WTC11 (cell line): ENCODE results near the gene DERL2. TPM values are rescaled to one million over a fixed set of nuclear protein-coding genes. Genes with fewer than 3 reads are reported as not detected.

Source experiments
- ATAC-seq: fragments of 200-7000 bp; cut with Tn5 transposase; 2 replicates; pipeline ENCODE4 v1.10.0; 2021; ENCODE audit warnings: mild to moderate bottlenecking, moderate library complexity
- CTCF ChIA-PET: fragments of 300-600 bp; sonication (Branson Sonifier 250); formaldehyde crosslinking; loops from one replicate; lab custom pipeline; 2021; ENCODE audit warnings: antibody characterized with exemption; lab: Charles Lee
- POLR2A ChIA-PET: fragments of 350-600 bp; sonication (Branson Sonifier 250); formaldehyde crosslinking; loops from one replicate; lab custom pipeline; 2021; ENCODE audit warnings: antibody characterized with exemption; lab: Charles Lee
- DNase-seq: peaks from one replicate; pipeline ENCODE4 v3.0.0; 2021; ENCODE audit warnings: low spot score
- H3K27ac Mint-ChIP-seq: 2 replicates; pipeline ENCODE4 v1.8.0; 2021; ENCODE audit warnings: mixed read lengths
- H3K27me3 Mint-ChIP-seq: 2 replicates; pipeline ENCODE4 v1.8.0; 2021; ENCODE audit warnings: low read depth, mild to moderate bottlenecking, moderate library complexity, mixed read lengths
- H3K36me3 Mint-ChIP-seq: 2 replicates; pipeline ENCODE4 v1.8.0; 2021; ENCODE audit warnings: mixed read lengths
- H3K4me1 Mint-ChIP-seq: 2 replicates; pipeline ENCODE4 v1.8.0; 2022; ENCODE audit warnings: mixed read lengths
- H3K4me3 Mint-ChIP-seq: 2 replicates; pipeline ENCODE4 v1.8.0; 2021; ENCODE audit warnings: mild to moderate bottlenecking, moderate library complexity, mixed read lengths
- H3K9me3 Mint-ChIP-seq: 2 replicates; pipeline ENCODE4 v1.8.0; 2021; ENCODE audit warnings: mixed read lengths
- AR ChIP-seq: fragments of 250-450 bp; sonication (Bioruptor Pico); IDR thresholded peaks from 2 replicates; pipeline ENCODE4 v1.9.0; 2021; ENCODE audit warnings: mild to moderate bottlenecking
- E2F4 ChIP-seq: sonication (generic); formaldehyde crosslinking; IDR thresholded peaks from 2 replicates; pipeline ENCODE4 v1.8.1; 2022; ENCODE audit warnings: low read depth, mild to moderate bottlenecking, moderate library complexity, missing genetic modification reagents, borderline replicate concordance
- EMX1 ChIP-seq: fragments of 250-450 bp; sonication (Bioruptor Pico); IDR thresholded peaks from 2 replicates; pipeline ENCODE4 v1.8.0; 2021; ENCODE audit warnings: mild to moderate bottlenecking
- FOXJ3 ChIP-seq: sonication (generic); formaldehyde crosslinking; IDR thresholded peaks from 2 replicates; pipeline ENCODE4 v1.9.0; 2021; ENCODE audit warnings: missing genetic modification reagents, mild to moderate bottlenecking, borderline replicate concordance
- HMGXB4 ChIP-seq: sonication (generic); formaldehyde crosslinking; IDR thresholded peaks from 2 replicates; pipeline ENCODE4 v1.8.1; 2023; ENCODE audit warnings: mild to moderate bottlenecking, moderate library complexity, missing genetic modification reagents
- JUN ChIP-seq: sonication (generic); formaldehyde crosslinking; IDR thresholded peaks from 2 replicates; pipeline ENCODE4 v1.8.0; 2023; ENCODE audit warnings: mild to moderate bottlenecking, missing genetic modification reagents
- MLX ChIP-seq: sonication (generic); formaldehyde crosslinking; IDR thresholded peaks from 2 replicates; pipeline ENCODE4 v1.8.1; 2023; ENCODE audit warnings: mild to moderate bottlenecking, missing genetic modification reagents, moderate library complexity
- MYBL2 ChIP-seq: sonication (generic); formaldehyde crosslinking; IDR thresholded peaks from 2 replicates; pipeline ENCODE4 v1.8.1; 2023; ENCODE audit warnings: mild to moderate bottlenecking, moderate library complexity, missing genetic modification reagents
- NFYB ChIP-seq: sonication (generic); formaldehyde crosslinking; conservative IDR thresholded peaks from 2 replicates; pipeline ENCODE4 v1.8.0; 2022; ENCODE audit warnings: low read depth, missing genetic modification reagents
- RORB ChIP-seq: fragments of 250-450 bp; sonication (Bioruptor Pico); IDR thresholded peaks from 2 replicates; pipeline ENCODE4 v1.9.0; 2021; ENCODE audit warnings: mild to moderate bottlenecking
- ZBTB43 ChIP-seq: sonication (generic); formaldehyde crosslinking; IDR thresholded peaks from 2 replicates; pipeline ENCODE4 v1.8.1; 2023; ENCODE audit warnings: mild to moderate bottlenecking, missing genetic modification reagents
- ZNF138 ChIP-seq: sonication (generic); formaldehyde crosslinking; conservative IDR thresholded peaks from 2 replicates; pipeline ENCODE4 v1.8.1; 2022; ENCODE audit warnings: mild to moderate bottlenecking, moderate library complexity, missing genetic modification reagents
- ZNF317 ChIP-seq: sonication (generic); formaldehyde crosslinking; IDR thresholded peaks from 2 replicates; pipeline ENCODE4 v1.8.1; 2023; ENCODE audit warnings: low read depth, mild to moderate bottlenecking, moderate library complexity, missing genetic modification reagents, borderline replicate concordance
- ZNF396 ChIP-seq: fragments of 250-450 bp; sonication (Bioruptor Pico); IDR thresholded peaks from 2 replicates; pipeline ENCODE4 v1.8.0; 2021; ENCODE audit warnings: mild to moderate bottlenecking, moderate library complexity, borderline replicate concordance
- total RNA-seq: library from RNA; stranded (reverse); gene quantifications from 3 replicates; pipeline ENCODE4 v1.2.3, GENCODE V29; 2021
- TF ChIP-seq, protein P1 (sequence below): sonication (generic); formaldehyde crosslinking; IDR thresholded peaks from 2 replicates; pipeline ENCODE4 v1.8.0; 2022; ENCODE audit warnings: mild to moderate bottlenecking, missing genetic modification reagents
- TF ChIP-seq, protein P2 (sequence below): sonication (generic); formaldehyde crosslinking; IDR thresholded peaks from 2 replicates; pipeline ENCODE4 v1.8.0; 2022; ENCODE audit warnings: mild to moderate bottlenecking, missing genetic modification reagents
- TF ChIP-seq, protein P3 (sequence below): fragments of 250-450 bp; sonication (Bioruptor Pico); IDR thresholded peaks from 2 replicates; pipeline ENCODE4 v2.1.2; 2022; ENCODE audit warnings: mild to moderate bottlenecking, moderate library complexity
- TF ChIP-seq, protein P4 (sequence below): fragments of 250-450 bp; sonication (Bioruptor Pico); IDR thresholded peaks from 2 replicates; pipeline ENCODE4 v1.8.0; 2021; ENCODE audit warnings: mild to moderate bottlenecking

DERL2 gene
- total RNA-seq, 1 experiment from 2014 or later: 47.1 TPM

DNA sequence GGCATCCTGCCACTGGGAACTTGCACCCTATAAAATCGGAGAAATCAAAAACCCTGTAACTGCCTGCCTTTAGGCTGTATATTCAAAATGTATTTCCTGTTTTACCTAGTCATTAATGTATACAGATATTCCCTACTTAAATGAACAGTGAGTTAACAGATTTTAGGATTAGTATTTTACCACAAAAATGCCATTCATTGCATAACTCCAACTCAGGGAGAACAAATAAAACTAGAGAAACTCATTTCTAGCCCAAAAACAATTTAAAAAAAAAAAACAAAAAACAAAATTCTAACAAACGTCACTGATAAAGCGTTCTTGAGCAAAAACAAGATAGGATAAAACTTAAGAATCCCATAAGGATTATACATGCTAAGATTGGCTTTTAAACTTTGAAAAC lies 13.5 kb downstream of the DERL2 start (continued):
- TF ChIP-seq, protein P1, sequence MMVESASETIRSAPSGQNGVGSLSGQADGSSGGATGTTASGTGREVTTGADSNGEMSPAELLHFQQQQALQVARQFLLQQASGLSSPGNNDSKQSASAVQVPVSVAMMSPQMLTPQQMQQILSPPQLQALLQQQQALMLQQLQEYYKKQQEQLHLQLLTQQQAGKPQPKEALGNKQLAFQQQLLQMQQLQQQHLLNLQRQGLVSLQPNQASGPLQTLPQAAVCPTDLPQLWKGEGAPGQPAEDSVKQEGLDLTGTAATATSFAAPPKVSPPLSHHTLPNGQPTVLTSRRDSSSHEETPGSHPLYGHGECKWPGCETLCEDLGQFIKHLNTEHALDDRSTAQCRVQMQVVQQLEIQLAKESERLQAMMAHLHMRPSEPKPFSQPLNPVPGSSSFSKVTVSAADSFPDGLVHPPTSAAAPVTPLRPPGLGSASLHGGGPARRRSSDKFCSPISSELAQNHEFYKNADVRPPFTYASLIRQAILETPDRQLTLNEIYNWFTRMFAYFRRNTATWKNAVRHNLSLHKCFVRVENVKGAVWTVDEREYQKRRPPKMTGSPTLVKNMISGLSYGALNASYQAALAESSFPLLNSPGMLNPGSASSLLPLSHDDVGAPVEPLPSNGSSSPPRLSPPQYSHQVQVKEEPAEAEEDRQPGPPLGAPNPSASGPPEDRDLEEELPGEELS (CRISPR knock-in tag): no peak
- TF ChIP-seq, protein P2, sequence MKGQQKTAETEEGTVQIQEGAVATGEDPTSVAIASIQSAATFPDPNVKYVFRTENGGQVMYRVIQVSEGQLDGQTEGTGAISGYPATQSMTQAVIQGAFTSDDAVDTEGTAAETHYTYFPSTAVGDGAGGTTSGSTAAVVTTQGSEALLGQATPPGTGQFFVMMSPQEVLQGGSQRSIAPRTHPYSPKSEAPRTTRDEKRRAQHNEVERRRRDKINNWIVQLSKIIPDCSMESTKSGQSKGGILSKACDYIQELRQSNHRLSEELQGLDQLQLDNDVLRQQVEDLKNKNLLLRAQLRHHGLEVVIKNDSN (CRISPR knock-in tag): no peak
- TF ChIP-seq NFYB (no peak), RORB (no peak), MYBL2 (CRISPR knock-in tag) (no peak), ZNF396 (CRISPR knock-in tag) (no peak)

DNA sequence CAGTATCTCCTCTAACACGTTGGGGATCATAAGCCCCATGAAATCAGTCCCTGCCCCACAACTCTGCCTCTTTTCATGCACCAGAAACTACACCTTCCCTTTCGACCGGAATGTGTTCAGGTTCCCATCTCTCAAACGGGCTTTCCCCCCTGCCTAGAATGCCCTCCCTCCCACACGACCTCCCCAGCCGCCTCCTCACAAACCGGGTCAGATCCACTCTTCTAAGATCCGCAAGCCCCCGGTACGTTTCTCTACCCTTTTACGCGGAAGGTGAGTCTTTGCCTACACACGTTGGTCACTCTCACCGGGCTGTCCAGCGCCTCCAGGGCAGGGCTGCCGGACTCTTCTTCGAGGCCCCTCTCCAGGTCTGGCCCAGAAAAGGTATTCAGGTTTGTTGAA lies 17.9 kb downstream of the DERL2 start:
- Mint-ChIP-seq H3K36me3 (peaks cover 4% of the 10 kb centered on the region), H3K27me3 (no peaks in the 10 kb centered on the region), H3K9me3 (no peaks in the 10 kb centered on the region), H3K4me1 (peaks cover 23% of the 10 kb centered on the region), H3K4me3 (peak overlapping the region; percentile 89), H3K27ac (peak overlapping the region; percentile 43)
- TF ChIP-seq MLX (CRISPR knock-in tag): no peak
- TF ChIP-seq, protein P3, sequence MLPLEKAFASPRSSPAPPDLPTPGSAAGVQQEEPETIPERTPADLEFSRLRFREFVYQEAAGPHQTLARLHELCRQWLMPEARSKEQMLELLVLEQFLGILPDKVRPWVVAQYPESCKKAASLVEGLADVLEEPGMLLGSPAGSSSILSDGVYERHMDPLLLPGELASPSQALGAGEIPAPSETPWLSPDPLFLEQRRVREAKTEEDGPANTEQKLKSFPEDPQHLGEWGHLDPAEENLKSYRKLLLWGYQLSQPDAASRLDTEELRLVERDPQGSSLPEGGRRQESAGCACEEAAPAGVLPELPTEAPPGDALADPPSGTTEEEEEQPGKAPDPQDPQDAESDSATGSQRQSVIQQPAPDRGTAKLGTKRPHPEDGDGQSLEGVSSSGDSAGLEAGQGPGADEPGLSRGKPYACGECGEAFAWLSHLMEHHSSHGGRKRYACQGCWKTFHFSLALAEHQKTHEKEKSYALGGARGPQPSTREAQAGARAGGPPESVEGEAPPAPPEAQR: no peak
- no peak for TF ChIP-seq ZNF138 (CRISPR knock-in tag)
- TF ChIP-seq EMX1: no peak
- TF ChIP-seq JUN (CRISPR knock-in tag): no peak
- ATAC-seq (no peak), DNase-seq (no peak)
- ChIA-PET CTCF (interaction anchor here (1.1 to 4.4 kb wide), 4 partner anchors 17 to 49 kb away, joined by 3 to 23 read pairs (median 8); partner anchors contain the start of genes C1QBP, DERL2, MIS12 and NUP88), POLR2A (interaction anchor here (1.2 to 2.0 kb wide), 6 partner anchors 17 to 49 kb away, joined by 3 to 17 read pairs (median 8); partner anchors contain the start of genes C1QBP, DERL2, MIS12 and NUP88)

- peak overlapping the region; percentile 55 for H3K27ac Mint-ChIP-seq
- ChIA-PET CTCF (interaction anchor here (4.4 kb wide), 1 partner anchor 28 kb away, joined by 23 read pairs; the partner anchor contains the start of gene C1QBP), POLR2A (interaction anchor here (0.5 to 2.0 kb wide), 3 partner anchors 19 to 520 kb away, joined by 4 to 17 read pairs (median 12); partner anchors contain the start of genes DERL2 and MIS12)
- no peak for ATAC-seq
- H3K27me3 Mint-ChIP-seq: no peaks in the 10 kb centered on the region
- H3K9me3 Mint-ChIP-seq: no peaks in the 10 kb centered on the region
- peaks cover 9% of the 10 kb centered on the region for H3K36me3 Mint-ChIP-seq
- H3K4me1 Mint-ChIP-seq: peaks cover 23% of the 10 kb centered on the region
- H3K4me3 Mint-ChIP-seq: peak overlapping the region; percentile 89
- no peak for DNase-seq
- no peak for TF ChIP-seq AR (CRISPR knock-in tag)
- TF ChIP-seq E2F4 (CRISPR knock-in tag): no peak
- no peak for TF ChIP-seq HMGXB4 (CRISPR knock-in tag)
- TF ChIP-seq, protein P4, sequence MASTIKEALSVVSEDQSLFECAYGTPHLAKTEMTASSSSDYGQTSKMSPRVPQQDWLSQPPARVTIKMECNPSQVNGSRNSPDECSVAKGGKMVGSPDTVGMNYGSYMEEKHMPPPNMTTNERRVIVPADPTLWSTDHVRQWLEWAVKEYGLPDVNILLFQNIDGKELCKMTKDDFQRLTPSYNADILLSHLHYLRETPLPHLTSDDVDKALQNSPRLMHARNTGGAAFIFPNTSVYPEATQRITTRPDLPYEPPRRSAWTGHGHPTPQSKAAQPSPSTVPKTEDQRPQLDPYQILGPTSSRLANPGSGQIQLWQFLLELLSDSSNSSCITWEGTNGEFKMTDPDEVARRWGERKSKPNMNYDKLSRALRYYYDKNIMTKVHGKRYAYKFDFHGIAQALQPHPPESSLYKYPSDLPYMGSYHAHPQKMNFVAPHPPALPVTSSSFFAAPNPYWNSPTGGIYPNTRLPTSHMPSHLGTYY (CRISPR knock-in tag): no peak
- TF ChIP-seq ZNF317 (CRISPR knock-in tag): no peak
- TF ChIP-seq ZBTB43 (CRISPR knock-in tag): no peak
- TF ChIP-seq, protein P2 (CRISPR knock-in tag): no peak
- TF ChIP-seq FOXJ3 (CRISPR knock-in tag): no peak
Measured at GRCh38 chr17:5467416-5467815, 18.6 kb downstream of the DERL2 start.
